ENCODE data around the gene IGDCC3. TPM values are rescaled to one million over a fixed set of nuclear protein-coding genes. Genes with fewer than 3 reads are reported as not detected.
A peak's percentile ranks its signal among the peaks of the same experiment; 100 is the strongest.

IGDCC3 gene
- total RNA-seq, 2 donors from 2014 or later = not detected

- Mint-ChIP-seq H3K27me3 (peaks cover 4% of the 10 kb centered on the region), H3K27ac (no peak overlapping the region), H3K4me3 (no peak overlapping the region), H3K36me3 (ENCODE audit: low read depth) (no peaks in the 10 kb centered on the region), H3K4me1 (no peaks in the 10 kb centered on the region), H3K9me3 (no peaks in the 10 kb centered on the region)
- no peak for ATAC-seq (replicated peaks)
Observed at GRCh38 chr15:65329288-65329983, 48.4 kb downstream of the IGDCC3 start.

- no peak overlapping the region for H3K4me3 Mint-ChIP-seq
- no peak overlapping the region for H3K27ac Mint-ChIP-seq
- no peaks in the 10 kb centered on the region for H3K9me3 Mint-ChIP-seq
- H3K36me3 Mint-ChIP-seq (ENCODE audit: low read depth) = no peaks in the 10 kb centered on the region
- no peaks in the 10 kb centered on the region for H3K4me1 Mint-ChIP-seq
- no peaks in the 10 kb centered on the region for H3K27me3 Mint-ChIP-seq
- no peak for ATAC-seq (replicated peaks)
Observed at GRCh38 chr15:65328506-65329287, 49.1 kb downstream of the IGDCC3 start.

GRCh38 chr15:65327651-65328393 lies 50.0 kb downstream of the IGDCC3 start:
- no peak for ATAC-seq (replicated peaks)
- no peaks in the 10 kb centered on the region for H3K4me1 Mint-ChIP-seq
- H3K27ac Mint-ChIP-seq = no peak overlapping the region
- H3K4me3 Mint-ChIP-seq = no peak overlapping the region
- H3K36me3 Mint-ChIP-seq (ENCODE audit: low read depth) = no peaks in the 10 kb centered on the region
- no peaks in the 10 kb centered on the region for H3K9me3 Mint-ChIP-seq
- H3K27me3 Mint-ChIP-seq = no peaks in the 10 kb centered on the region

- no peak overlapping the region for H3K27ac Mint-ChIP-seq
- H3K4me3 Mint-ChIP-seq = no peak overlapping the region
- no peaks in the 10 kb centered on the region for H3K27me3 Mint-ChIP-seq
- H3K4me1 Mint-ChIP-seq = no peaks in the 10 kb centered on the region
- no peak for ATAC-seq (replicated peaks)
- no peaks in the 10 kb centered on the region for H3K36me3 Mint-ChIP-seq (ENCODE audit: low read depth)
- no peaks in the 10 kb centered on the region for H3K9me3 Mint-ChIP-seq
Observed at GRCh38 chr15:65326818-65327217, 51.0 kb downstream of the IGDCC3 start.

- H3K9me3 Mint-ChIP-seq = no peaks in the 10 kb centered on the region
- H3K36me3 Mint-ChIP-seq (ENCODE audit: low read depth) = no peaks in the 10 kb centered on the region
- H3K4me1 Mint-ChIP-seq = no peaks in the 10 kb centered on the region
- no peak overlapping the region for H3K27ac Mint-ChIP-seq
- H3K4me3 Mint-ChIP-seq = no peak overlapping the region
- no peaks in the 10 kb centered on the region for H3K27me3 Mint-ChIP-seq
- no peak for ATAC-seq (replicated peaks)
Observed at GRCh38 chr15:65326117-65326526, 51.7 kb downstream of the IGDCC3 start.

GRCh38 chr15:65323071-65323511 lies 54.7 kb downstream of the IGDCC3 start:
- Mint-ChIP-seq H3K27me3 (peaks cover 3% of the 10 kb centered on the region), H3K4me3 (no peak overlapping the region), H3K27ac (no peak overlapping the region), H3K4me1 (no peaks in the 10 kb centered on the region), H3K9me3 (no peaks in the 10 kb centered on the region), H3K36me3 (ENCODE audit: low read depth) (no peaks in the 10 kb centered on the region)
- no peak for ATAC-seq (replicated peaks)

GRCh38 chr15:65318870-65319356 lies 58.9 kb downstream of the IGDCC3 start:
- no peak overlapping the region for H3K4me3 Mint-ChIP-seq
- H3K36me3 Mint-ChIP-seq (ENCODE audit: low read depth) = no peaks in the 10 kb centered on the region
- H3K4me1 Mint-ChIP-seq = no peaks in the 10 kb centered on the region
- H3K27me3 Mint-ChIP-seq = peaks cover 7% of the 10 kb centered on the region
- H3K27ac Mint-ChIP-seq = no peak overlapping the region
- no peaks in the 10 kb centered on the region for H3K9me3 Mint-ChIP-seq
- peak; percentile 99 for ATAC-seq (replicated peaks)

GRCh38 chr15:65312400-65312916 lies 65.3 kb downstream of the IGDCC3 start:
- Mint-ChIP-seq H3K4me3 (no peak overlapping the region), H3K4me1 (no peaks in the 10 kb centered on the region), H3K36me3 (ENCODE audit: low read depth) (no peaks in the 10 kb centered on the region), H3K27me3 (peaks cover 4% of the 10 kb centered on the region), H3K9me3 (no peaks in the 10 kb centered on the region), H3K27ac (no peak overlapping the region)
- no peak for ATAC-seq (replicated peaks)

- Mint-ChIP-seq H3K27me3 (peaks cover 4% of the 10 kb centered on the region), H3K4me3 (no peak overlapping the region), H3K27ac (no peak overlapping the region), H3K9me3 (no peaks in the 10 kb centered on the region), H3K36me3 (ENCODE audit: low read depth) (no peaks in the 10 kb centered on the region), H3K4me1 (no peaks in the 10 kb centered on the region)
- no peak for ATAC-seq (replicated peaks)
Observed at GRCh38 chr15:65311760-65312159, 66.0 kb downstream of the IGDCC3 start.

GRCh38 chr15:65310431-65311137 lies 67.2 kb downstream of the IGDCC3 start:
- Mint-ChIP-seq H3K27ac (no peak overlapping the region), H3K9me3 (no peaks in the 10 kb centered on the region), H3K36me3 (ENCODE audit: low read depth) (no peaks in the 10 kb centered on the region), H3K27me3 (peaks cover 4% of the 10 kb centered on the region), H3K4me1 (no peaks in the 10 kb centered on the region), H3K4me3 (no peak overlapping the region)
- no peak for ATAC-seq (replicated peaks)

GRCh38 chr15:65309882-65310418 lies 67.9 kb downstream of the IGDCC3 start:
- no peak overlapping the region for H3K4me3 Mint-ChIP-seq
- no peak overlapping the region for H3K27ac Mint-ChIP-seq
- peaks cover 2% of the 10 kb centered on the region for H3K4me1 Mint-ChIP-seq
- H3K9me3 Mint-ChIP-seq = no peaks in the 10 kb centered on the region
- H3K27me3 Mint-ChIP-seq = no peaks in the 10 kb centered on the region
- H3K36me3 Mint-ChIP-seq (ENCODE audit: low read depth) = peaks cover 4% of the 10 kb centered on the region
- ATAC-seq (replicated peaks) = no peak

GRCh38 chr15:65307978-65308377 lies 69.8 kb downstream of the IGDCC3 start:
- Mint-ChIP-seq H3K27me3 (no peaks in the 10 kb centered on the region), H3K4me3 (no peak overlapping the region), H3K36me3 (ENCODE audit: low read depth) (peaks cover 15% of the 10 kb centered on the region), H3K27ac (no peak overlapping the region), H3K4me1 (peaks cover 11% of the 10 kb centered on the region), H3K9me3 (no peaks in the 10 kb centered on the region)
- ATAC-seq (replicated peaks) = no peak

- Mint-ChIP-seq H3K4me1 (peaks cover 11% of the 10 kb centered on the region), H3K9me3 (no peaks in the 10 kb centered on the region), H3K36me3 (ENCODE audit: low read depth) (peaks cover 15% of the 10 kb centered on the region), H3K4me3 (peak overlapping the region; percentile 31), H3K27ac (peak overlapping the region; percentile 48), H3K27me3 (no peaks in the 10 kb centered on the region)
- no peak for ATAC-seq (replicated peaks)
Observed at GRCh38 chr15:65306551-65306950, 71.3 kb downstream of the IGDCC3 start.

- peak overlapping the region; percentile 48 for H3K27ac Mint-ChIP-seq
- peak overlapping the region; percentile 31 for H3K4me3 Mint-ChIP-seq
Observed at GRCh38 chr15:65305776-65306175, 72.0 kb downstream of the IGDCC3 start.

More at GRCh38 chr15:65305776-65306175, 72.0 kb downstream of the IGDCC3 start:
- H3K4me1 Mint-ChIP-seq = peaks cover 11% of the 10 kb centered on the region
- no peaks in the 10 kb centered on the region for H3K9me3 Mint-ChIP-seq
- no peak for ATAC-seq (replicated peaks)
- H3K36me3 Mint-ChIP-seq (ENCODE audit: low read depth) = peaks cover 15% of the 10 kb centered on the region
- H3K27me3 Mint-ChIP-seq = no peaks in the 10 kb centered on the region

All from activated T-helper 17 cell treated with anti-CD3 and anti-CD28 coated beads, Interleukin-2, amount 50 U/mL, for 72 hours (primary cell).